HG03571 (cell line): ENCODE results near the gene TBCEL.

Source experiments
- ATAC-seq: cut with Tn5 transposase; IDR thresholded peaks from one replicate; pipeline ENCODE4 v1.9.1; 2021; ENCODE audit not compliant: unreplicated experiment

TBCEL gene

DNA sequence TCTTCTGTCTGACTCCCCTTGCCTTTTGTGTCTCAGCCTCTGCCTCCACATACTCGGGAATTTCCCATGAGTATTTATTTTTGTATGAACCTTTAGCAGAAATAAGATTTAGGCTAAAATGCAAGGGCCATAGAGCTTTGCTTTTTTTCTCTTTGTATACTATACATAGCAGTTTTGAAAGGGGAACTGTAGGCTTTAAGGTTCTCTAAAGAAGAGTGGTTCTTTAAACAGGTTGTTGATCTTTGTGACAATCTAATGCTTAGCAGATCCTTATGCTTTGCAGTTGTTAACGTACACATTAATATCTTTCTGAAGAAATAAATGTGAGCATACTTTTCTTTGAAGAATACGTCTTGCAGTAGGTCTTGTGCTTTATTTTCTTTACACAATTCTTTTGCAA, 35.0 kb downstream of the TBCEL start:
- ATAC-seq = no peak

DNA sequence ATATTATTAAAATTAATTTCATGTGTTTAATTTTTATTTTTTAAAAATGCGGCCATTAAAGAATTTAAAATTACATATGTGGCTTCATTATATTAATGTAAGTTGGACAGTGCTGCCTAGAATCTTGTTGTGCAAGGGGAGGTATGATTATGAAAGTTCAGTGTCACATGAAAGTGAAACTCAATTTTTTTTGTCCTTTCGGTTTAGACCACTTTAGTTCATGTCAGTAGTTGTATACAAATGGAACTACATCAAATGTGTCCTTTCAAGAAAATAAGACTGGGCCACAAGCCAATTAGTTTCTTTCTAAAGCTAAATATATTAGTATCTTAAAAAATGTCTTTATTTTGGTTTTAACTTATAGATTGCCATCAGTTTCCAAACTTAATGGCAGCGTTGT, 35.7 kb downstream of the TBCEL start:
- ATAC-seq = peak; percentile 99

DNA sequence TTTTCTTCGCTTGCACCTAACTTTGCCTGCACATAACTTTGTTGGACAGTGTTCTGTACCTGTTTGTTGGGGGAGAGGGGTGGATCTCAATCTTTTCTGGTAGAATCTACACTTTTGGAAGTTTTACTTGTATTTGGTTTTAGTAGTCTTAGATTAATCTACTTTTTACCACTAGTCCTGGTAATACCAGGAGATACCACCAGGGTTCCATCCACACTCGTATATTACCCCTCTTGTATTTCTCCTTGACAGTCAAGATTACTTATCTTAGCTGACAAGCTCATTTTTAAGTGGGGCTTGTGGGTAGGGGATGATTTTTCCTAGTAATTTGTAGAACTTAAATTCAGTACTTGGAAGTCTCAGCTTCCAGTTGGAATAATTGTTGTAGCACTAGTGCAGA, 39.8 kb downstream of the TBCEL start:
- no peak for ATAC-seq

DNA sequence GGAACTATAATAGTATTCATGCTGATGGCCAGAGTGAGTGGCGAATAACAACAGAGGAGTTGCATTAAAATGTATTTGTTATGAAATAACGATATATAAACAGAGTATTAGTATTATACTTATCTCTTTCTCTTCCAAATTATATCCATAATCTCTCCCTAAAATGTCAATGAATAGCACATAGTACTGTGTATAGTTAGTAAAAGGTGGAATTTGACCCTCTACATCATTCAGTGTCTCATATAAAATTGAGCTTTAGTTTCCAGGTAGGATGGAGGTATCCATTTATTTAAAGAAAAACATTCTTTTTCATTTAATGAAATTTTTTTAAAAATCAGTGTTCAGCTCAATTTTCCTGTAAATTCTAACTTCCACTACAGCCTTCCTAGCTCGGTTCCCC, 42.7 kb downstream of the TBCEL start:
- ATAC-seq = no peak

DNA sequence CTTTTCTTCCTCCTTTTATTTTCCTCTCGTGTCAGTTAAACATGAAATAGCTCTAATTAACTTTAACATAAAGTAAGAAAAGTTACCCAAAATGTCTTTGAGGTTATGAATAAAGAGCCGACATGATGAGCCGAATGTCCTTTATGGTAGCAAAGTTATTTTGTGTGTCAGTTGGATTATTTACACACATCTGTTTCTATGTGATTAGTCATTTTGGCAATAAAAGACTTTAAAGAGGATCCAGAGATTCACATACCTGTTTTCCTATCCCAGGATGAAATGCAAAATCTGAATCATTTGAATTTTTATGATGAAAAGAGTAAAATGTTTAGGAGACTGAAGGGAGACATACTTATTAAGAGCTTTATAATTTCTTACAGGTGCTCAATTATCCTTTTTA, 43.1 kb downstream of the TBCEL start:
- ATAC-seq = no peak

DNA sequence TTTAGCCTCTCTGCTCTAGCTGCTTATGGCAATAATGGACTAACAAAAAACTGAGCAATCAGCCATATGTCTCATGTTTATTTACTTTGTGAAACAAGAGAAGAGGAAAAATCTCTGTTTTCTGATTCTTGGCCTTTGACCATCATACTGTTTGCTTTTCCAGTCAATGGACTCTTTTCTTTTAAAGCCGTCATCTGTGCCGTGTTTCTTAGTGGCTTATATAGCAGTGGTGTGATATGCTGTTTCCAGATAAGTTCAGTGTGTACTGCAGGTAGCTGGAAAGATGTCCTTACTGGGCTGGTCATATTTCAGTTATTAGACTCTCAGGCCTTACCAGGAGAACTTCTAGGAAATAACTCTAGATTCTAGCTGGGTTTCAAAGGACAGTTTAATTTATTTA, 43.6 kb downstream of the TBCEL start:
- ATAC-seq = no peak

DNA sequence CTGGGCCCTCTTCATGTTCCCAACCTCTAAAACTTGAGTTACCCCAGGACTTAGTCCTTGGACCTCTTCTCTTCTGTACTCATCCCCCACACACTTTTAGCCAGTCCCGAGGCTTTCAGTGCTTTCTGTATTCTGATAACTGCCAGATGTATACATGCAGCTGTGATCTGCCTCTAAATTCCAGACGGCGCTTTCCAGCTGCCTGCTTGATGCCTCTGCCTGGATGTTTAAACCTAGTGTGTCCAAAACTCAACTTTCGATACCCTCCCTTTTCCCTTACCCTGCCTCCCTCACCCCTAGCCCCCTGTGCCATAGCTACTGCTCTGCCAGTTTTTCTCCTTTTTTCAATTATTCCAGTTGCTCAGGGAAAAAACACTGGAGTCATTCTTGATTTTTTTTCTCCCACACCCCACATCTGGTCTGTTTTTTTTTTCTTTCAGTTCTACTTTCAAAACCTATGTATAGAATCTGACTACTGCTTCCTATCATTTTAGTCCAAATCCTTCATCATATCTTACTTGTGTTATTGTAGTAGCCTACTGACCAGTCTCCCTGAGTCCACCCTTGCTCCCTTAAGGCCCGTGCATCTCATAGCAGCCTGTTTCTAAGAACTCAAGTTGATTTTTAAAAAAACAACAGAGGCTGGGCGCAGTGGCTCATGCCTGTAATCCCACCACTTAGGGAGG, 44.2 kb downstream of the TBCEL start:
- ATAC-seq = no peak

DNA sequence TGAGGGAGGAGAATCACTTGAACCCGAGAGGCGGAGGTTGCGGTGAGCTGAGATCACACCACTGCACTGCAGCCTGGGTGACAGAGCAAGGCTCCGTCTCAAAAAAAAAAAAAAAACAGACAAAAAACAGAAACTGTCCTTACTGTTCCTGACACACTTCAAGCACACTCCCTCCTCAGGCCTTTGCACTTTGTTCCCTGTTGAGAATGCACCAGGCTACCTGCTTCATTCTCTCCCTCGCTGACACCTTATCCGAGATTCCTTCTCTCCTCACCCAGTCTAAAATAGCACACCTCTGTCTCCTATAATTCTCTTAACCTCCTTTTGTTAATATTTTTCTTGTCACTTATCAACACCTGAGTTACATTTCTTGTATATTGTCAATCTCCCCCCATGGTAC, 44.9 kb downstream of the TBCEL start:
- no peak for ATAC-seq

DNA sequence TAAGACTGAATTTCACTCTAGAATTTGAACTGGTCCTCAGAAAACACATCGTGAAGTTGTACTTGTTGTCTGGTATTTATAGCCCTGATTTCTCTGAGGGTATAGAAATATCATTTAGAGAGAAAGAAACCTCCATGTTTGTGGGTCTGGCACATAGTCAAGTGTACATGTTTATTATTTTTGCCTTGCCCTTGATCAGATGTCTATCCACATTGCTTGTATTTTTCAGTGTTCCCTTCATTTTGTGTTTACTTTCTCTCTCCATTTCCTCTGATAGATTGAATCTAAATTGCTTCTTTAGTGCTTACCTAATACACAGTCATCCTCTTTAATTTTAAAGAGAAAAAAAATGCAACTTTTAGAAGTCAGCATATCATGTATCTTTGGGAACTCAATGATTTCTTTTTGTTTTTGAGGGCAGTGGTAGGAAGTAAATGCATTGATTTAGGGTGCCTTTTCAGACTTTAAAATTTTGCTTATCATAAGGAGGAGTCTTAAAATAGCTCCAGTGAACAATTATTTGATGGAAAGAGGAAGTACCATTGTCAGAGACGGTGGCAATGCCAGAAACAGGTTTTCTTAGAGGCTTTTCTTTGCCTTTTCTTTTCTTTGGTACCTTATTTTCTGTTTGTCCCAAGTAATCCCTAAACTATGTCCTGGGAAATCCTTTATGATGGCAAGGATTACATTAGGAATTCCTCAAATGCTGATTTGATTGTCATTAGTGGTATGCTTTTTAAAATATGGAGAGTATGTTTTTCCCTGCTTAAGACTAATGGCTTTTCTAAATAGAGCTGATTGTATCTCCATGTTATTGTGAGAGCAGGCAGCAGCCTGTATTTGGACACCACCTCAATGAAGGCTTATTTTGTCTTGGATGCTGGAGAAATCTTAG, 47.3 kb downstream of the TBCEL start:
- no peak for ATAC-seq

DNA sequence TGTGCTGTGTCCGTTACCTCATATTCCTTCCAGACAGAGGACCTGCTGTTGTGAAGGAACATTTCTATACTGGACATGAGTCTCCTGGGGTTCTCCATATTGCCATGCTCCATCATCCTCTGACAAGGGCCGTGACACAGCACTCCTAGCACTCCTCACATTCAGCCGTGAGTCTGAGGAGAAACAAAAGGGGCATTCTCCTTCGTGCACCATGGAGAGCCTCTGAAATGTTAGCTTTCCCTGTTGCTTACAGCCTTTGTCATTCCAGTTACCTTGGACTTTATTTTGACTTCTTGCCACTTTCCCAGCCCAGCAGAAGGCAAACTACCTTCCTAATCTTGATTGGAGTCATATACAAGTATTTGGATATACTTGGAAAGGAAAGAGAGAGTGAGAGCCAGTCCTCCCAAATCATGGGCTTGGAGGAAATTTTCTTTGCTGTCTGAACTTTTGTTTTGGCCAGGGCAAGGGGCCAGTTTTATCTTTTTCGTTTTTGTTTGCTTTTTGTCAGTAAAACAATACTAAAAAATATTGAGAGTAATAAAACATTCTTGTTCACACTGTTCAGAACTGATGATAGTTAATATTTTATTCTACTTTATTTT, 48.0 kb downstream of the TBCEL start:
- ATAC-seq = no peak

DNA sequence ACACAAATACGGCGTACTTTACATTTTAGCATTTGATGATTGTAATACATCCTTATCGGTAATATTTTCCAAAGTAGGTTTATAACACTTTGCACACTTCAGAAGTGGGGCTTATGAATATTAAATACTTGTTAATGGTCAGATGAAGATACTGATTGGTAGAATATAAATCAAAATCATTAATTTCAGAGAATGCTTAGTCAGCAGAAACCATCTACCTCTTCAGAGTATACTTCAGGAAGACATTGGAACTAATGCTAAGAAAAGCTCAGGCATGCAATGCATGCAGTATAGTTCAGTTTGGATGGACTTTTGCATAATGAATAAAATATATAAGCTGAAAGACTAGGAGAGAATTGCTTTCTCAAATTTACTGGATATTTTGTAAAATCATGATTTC, 57.4 kb downstream of the TBCEL start:
- ATAC-seq = no peak

DNA sequence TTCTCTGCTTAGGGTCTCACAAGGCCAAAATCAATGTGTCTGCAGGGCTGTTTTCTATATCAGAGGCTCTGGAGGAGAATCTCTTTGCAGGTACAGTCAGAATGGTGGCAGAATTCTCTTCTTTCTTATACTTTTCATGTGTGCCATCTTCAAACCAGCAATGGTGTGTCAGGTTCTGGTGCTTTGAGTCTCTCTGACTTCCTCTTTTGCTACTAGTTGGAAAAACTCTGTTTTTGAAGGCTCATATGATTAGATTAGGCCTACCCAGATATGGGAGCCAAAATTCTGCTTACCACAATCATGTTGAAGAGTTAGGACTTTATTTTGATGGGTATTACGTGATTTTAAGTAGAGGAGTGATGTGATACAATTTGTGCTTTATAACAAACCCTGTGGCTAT, 58.3 kb downstream of the TBCEL start:
- no peak for ATAC-seq

DNA sequence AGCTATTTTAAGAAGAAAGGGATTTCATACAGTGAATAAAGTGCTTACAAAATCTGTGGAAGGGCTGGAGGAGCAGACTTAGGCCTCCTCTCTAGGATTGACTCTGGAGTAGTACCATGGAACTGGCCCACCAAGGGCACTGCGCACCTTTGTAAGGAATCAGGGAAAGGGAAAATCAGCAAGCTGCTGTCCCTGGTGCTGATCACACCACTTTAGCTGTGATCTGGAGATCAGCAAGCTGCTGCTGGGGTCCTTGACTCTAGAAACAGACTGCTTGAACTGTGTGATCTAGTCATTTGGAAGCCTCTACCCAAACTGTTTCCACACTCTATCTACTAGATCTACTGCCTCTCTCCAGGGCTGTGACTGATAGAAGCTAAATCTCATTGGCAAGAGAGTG, 58.8 kb downstream of the TBCEL start:
- ATAC-seq = no peak

DNA sequence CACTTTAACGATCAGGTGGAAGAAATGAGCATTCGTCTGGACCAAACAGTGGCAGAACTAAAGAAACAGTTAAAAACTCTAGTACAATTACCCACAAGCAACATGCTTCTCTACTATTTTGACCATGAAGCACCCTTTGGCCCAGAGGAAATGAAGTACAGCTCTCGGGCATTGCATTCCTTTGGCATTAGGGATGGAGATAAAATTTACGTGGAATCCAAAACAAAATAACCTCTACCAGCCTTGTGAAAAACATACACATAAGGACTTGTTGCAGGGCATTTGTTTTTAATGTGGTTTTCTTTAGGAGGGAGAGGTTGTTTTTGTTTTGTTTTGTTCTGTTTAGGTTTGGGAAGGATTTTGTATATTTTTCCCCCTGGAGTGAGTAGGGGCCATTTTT, 63.0 kb downstream of the TBCEL start:
- ATAC-seq = no peak

DNA sequence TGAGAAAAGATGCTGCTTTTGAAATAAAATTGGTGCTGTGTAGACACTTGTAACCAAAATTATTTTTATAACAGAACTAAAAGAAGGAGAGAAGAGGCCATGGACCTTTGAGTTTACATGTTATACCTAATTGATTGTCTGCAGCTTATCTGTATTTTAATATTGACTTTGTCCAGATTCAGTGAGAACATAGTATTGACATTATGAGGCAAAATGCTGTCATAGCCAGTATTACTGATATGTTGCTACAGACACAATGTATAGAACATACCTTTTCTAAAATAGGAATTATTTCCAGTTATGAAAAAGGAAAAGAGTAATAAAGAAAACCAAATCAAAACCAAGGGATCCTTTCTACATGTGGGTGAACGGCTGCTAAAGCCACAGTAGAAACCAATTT, 65.7 kb downstream of the TBCEL start:
- ATAC-seq = no peak

DNA sequence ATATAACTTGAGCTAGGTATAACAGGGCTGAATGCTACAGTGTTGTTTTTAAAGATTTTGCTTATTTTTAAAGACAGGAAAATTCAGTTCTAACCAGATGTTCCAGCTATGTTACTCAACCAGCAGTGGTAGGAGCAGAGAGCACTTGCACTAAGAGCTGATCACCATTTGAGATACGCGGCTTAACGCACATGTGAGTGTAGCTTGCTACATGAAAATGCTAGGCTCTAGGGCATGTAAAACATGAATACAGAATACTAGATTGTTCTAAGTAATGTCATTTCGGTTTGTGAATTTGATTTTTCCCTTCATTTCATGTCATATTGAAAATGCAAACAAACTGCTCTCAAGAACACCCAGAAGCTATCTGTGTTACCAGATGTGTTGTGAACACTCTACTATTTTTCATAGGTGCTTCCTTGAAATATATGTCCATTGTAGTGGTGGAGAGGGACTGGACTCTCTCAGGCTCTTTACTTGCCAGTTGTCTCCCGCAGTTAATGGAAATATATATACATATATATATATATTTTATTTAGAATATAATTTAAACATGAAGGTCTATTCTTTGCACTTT, 66.3 kb downstream of the TBCEL start:
- ATAC-seq = no peak

DNA sequence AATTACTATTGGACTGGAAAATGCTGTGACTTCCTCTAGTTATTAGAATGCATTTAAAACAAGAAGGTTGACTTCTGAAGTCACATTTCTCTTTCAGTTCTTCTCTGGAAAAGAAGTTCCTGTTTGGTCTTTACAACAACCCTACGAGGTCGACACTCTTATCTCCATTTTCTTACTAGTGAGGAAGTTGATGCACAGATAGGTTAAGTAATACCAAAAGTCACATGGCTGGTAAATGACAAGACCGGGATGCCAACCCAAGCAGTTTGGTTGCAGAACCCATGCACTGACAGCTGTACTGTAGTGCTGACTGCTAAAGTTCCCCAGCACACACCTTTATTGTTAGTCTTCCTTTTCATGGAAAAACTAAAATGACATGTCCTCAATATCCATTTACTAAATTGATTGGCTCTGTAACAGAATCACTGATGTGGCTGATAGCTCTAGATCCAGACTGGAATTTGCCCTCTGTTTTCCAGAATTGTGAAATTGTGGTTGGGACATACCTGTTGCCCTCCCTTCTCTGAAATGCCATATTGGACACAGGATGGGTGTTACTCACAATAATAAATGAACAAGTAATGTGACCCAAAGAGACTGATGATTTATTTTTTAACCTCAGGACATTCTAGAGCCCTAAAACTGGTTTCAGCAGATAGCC, 67.7 kb downstream of the TBCEL start:
- no peak for ATAC-seq

DNA sequence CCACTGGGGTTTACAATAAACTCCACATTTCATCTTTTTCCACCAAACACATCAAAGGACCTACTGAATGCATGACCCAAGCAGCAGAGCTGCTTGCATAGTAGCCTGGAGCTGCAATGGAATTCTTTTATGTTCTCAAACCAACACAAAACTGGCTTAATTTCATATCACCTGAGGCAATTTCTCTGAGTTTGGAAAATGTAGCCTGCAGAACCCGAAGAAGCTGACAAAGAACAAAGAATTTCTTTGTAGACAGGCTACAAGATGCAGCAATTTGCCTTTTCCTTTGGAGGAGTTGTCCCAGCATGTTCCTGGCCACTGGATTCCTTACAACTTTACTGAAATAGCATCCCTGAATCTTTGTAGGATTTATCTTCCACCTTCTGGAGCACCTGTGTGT, 71.7 kb downstream of the TBCEL start:
- ATAC-seq = no peak

DNA sequence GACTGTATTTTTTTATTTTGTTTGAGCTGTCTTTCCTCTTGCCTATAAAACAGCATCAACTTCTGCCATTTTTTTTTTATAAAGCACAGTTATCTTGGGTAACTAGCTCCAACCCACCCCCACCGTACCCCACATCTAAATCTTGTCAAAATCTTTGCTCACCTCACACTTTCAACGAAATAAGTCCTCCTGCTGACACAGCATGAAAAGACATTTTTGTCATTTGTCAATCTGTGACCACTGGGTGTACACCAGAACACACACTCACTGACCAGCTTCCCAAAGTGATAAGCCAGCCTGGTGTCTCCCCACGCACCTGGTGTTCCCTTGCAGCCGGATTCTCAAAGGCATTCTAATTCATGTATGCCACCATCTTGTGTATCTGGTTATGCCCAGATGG, 75.5 kb downstream of the TBCEL start:
- ATAC-seq = no peak

DNA sequence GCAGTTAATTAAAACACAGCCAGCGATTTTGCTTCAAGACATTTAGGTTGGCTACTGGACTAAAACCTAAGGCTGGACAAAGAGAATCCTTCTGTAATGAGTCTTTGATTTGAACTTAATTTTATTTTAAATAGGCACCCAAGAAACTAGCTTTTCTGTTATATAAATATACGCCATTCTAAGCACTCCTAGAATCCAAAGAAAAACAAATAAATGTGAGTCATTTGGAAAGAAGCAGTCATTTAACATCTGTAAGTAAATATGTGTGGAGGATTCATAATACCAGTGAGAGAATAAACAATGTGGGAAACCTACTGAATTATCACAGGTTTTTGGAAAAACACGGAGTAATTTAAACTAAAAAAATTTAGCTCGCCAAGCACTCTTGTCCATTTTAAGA, 76.0 kb downstream of the TBCEL start:
- no peak for ATAC-seq

DNA sequence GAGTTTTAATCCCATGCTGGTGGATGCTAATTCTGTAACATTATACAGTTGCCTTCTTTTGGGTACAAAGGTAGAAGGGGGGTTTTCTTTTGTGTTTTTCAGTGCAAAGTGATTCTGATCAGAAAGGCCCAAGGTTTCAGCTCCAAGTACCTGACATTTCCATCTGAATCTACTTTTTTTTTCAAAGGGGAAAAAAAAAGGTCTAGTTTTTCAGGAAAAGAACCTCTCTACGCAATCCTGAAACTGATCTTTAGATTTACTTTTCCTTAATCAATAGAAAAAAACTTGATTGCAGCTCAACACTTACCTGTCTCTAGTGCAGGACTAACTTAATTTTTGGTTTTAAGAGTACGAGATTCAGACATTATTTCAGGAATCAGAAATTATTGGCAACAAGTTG, 77.0 kb downstream of the TBCEL start, which contains the start of gene TECTA:
TECTA (plus strand) TSS at position 301 of the 400 bp plus-strand sequence. CDS start 1,423 bp downstream, outside the sequence.
- no peak for ATAC-seq
